Measurements from ENCODE around the gene BACH2. TPM values are rescaled to one million over a fixed set of nuclear protein-coding genes. Genes with fewer than 3 reads are reported as not detected.

BACH2 gene
- total and polyA plus RNA-seq, 2 of the 8 experiments (the other 6 are each of a cell fraction or from before 2014, with no cell fraction given): 1.9 to 5.9 TPM

DNA sequence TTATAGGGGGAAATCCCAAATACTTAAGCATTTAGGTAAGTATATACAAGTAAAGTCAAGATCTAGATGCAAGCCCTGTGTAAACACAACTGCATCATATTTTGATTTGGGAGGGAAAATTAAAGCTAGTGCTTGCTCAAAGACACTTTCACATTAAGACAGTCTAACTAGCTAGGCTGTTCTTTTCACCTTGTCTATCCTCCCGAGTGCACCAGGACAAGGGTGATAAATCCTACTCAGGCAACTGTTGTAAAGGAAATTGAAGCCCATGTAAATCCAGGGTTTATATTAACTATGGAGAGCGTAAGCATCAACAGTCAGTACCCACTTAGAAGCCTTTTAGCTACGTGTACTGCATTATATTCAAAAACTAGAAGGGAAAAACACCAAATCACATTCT, 19.3 kb upstream of the BACH2 start (continued):
- TF ChIP-seq CHD7 (IDR thresholded peaks at IDR 0.05; ENCODE audit: insufficient replicate concordance, low read length): no peak
- no peak for TF ChIP-seq CBX8 (IDR thresholded peaks at IDR 0.05; ENCODE audit: borderline replicate concordance, low read depth, low read length)
- TF ChIP-seq EP300 (IDR thresholded peaks at IDR 0.05; ENCODE audit: borderline replicate concordance in 1 of 2, low read depth in 2 of 2, low read length in 2 of 2): no peak
- TF ChIP-seq CBX5 (IDR thresholded peaks at IDR 0.05; ENCODE audit: low read depth, low read length): no peak
- TF ChIP-seq SRF (IDR thresholded peaks at IDR 0.05; ENCODE audit: low read depth, low read length): no peak
- no peak for TF ChIP-seq TAF1 (IDR thresholded peaks at IDR 0.05; ENCODE audit: low read depth, low read length)
